Chondrocyte (in vitro differentiated cells): ENCODE measurements around the gene USP43. TPM values are rescaled to one million over a fixed set of nuclear protein-coding genes. Genes with fewer than 3 reads are reported as not detected.

ENCODE experiments used
- DNase-seq: peaks from one replicate; pipeline ENCODE4 v3.0.0; 2021; ENCODE audit warnings: mixed read lengths, low spot score
- H3K27ac Mint-ChIP-seq: one replicate; pipeline ENCODE4 v1.8.0; 2021; ENCODE audit warnings: mild to moderate bottlenecking, moderate library complexity, mixed read lengths; ENCODE audit not compliant: unreplicated experiment
- H3K27me3 Mint-ChIP-seq: 2 replicates; pipeline ENCODE4 v1.8.0; 2021; ENCODE audit warnings: low read depth, mixed read lengths
- H3K36me3 Mint-ChIP-seq: 2 replicates; pipeline ENCODE4 v1.8.0; 2021; ENCODE audit warnings: low read depth, mixed read lengths
- H3K4me1 Mint-ChIP-seq: 2 replicates; pipeline ENCODE4 v1.8.0; 2021; ENCODE audit warnings: low read depth, mild to moderate bottlenecking, mixed read lengths
- H3K4me3 Mint-ChIP-seq: one replicate; pipeline ENCODE4 v1.8.0; 2021; ENCODE audit warnings: mild to moderate bottlenecking, moderate library complexity, mixed read lengths; ENCODE audit not compliant: unreplicated experiment
- H3K9me3 Mint-ChIP-seq: 2 replicates; pipeline ENCODE4 v1.8.0; 2021; ENCODE audit warnings: low read depth, mixed read lengths
- CTCF ChIP-seq: fragments of 200-600 bp; sonication (generic); IDR thresholded peaks from 2 replicates; pipeline ENCODE4 v1.5.0; 2021; ENCODE audit warnings: antibody characterized with exemption, mild to moderate bottlenecking, moderate library complexity
- total RNA-seq: library from RNA; stranded (reverse); gene quantifications from 3 replicates; pipeline ENCODE4 v1.2.1, GENCODE V29; 2021

USP43 gene
- total RNA-seq, 1 donor from 2014 or later: 2.7 TPM

GRCh38 chr17:9767432-9767991 is 122.2 kb downstream of the USP43 start:
- Mint-ChIP-seq H3K36me3 (no peaks in the 10 kb centered on the region), H3K27me3 (peaks cover 17% of the 10 kb centered on the region), H3K27ac (no peak overlapping the region), H3K9me3 (no peaks in the 10 kb centered on the region), H3K4me1 (no peaks in the 10 kb centered on the region), H3K4me3 (no peak overlapping the region)
- no peak for TF ChIP-seq CTCF
- DNase-seq: peak; percentile 44

DNA sequence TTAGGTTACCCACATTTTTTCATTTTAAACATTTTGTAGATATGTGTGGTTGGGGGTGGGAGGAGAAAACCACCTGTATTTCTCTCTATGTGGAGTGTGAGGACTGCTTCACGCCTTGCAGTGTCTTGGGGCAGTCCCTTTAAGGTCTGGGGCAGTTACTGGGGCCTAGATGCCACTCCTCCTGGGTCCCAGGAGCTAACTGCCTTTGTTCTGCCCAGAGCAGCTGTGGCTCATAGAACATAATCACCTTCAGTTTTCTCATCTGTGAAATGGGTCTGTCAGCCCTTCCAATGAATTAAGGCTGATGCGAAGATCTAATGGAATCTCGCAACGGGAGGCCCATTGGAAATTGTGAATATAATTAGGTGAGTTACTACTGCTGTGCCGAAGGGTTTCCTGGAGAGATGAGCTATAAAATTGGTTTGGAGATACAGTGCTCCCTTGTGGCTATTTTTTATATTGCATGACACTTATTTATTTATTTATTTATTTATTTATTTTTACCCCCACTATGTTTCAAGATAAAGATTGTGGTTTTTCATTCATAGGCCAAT is 123.1 kb downstream of the USP43 start:
- Mint-ChIP-seq H3K9me3 (no peaks in the 10 kb centered on the region), H3K27me3 (peaks cover 13% of the 10 kb centered on the region), H3K4me1 (no peaks in the 10 kb centered on the region), H3K4me3 (no peak overlapping the region), H3K27ac (no peak overlapping the region), H3K36me3 (no peaks in the 10 kb centered on the region)
- TF ChIP-seq CTCF: peak; percentile 85
- DNase-seq: no peak

DNA sequence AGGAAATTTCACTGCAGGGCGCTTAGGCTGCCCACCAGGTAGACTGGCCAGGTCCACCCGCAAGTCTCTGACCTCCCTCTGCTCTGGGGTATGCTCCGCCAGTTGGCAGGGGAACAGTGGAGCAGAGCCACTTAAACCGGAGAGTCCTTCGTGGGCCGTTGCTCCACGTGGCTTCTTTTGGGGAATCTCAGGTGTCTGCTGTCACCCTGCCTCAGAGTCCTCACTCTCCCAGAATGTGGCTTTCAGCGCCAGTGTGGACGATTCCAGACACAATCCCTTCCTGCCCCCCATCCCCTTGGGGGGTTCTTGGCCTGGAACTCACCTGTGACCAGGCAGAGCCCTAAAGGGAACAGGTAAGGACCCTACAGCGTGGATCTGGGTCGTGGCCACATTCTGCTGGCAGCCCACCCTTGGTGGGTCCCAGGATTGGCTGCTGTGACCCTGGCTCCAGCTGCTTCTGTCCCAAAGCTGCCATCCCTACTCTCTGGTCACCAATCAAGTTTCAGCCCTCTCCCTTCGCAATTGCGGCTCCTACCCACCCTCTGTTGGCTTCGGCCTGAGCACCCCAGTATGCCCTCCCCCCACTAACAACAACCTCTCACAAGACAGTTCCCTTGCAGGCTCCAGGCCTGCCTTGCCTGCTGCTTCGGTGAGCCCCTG is 123.8 kb downstream of the USP43 start:
- H3K36me3 Mint-ChIP-seq: no peaks in the 10 kb centered on the region
- TF ChIP-seq CTCF: no peak
- H3K4me1 Mint-ChIP-seq: no peaks in the 10 kb centered on the region

GRCh38 chr17:9771465-9771864 is 126.1 kb downstream of the USP43 start:
- peak; percentile 84 for DNase-seq
- H3K36me3 Mint-ChIP-seq: no peaks in the 10 kb centered on the region
- no peak overlapping the region for H3K4me3 Mint-ChIP-seq
- H3K9me3 Mint-ChIP-seq: peaks cover under 1% of the 10 kb centered on the region
- no peak overlapping the region for H3K27ac Mint-ChIP-seq
- no peak for TF ChIP-seq CTCF
- no peaks in the 10 kb centered on the region for H3K4me1 Mint-ChIP-seq
- no peaks in the 10 kb centered on the region for H3K27me3 Mint-ChIP-seq

More for the DNA sequence above, 123.8 kb downstream of the USP43 start:
- Mint-ChIP-seq H3K4me3 (no peak overlapping the region), H3K27ac (no peak overlapping the region), H3K27me3 (peaks cover 7% of the 10 kb centered on the region), H3K9me3 (no peaks in the 10 kb centered on the region)
- peak; percentile 78 for DNase-seq

DNA sequence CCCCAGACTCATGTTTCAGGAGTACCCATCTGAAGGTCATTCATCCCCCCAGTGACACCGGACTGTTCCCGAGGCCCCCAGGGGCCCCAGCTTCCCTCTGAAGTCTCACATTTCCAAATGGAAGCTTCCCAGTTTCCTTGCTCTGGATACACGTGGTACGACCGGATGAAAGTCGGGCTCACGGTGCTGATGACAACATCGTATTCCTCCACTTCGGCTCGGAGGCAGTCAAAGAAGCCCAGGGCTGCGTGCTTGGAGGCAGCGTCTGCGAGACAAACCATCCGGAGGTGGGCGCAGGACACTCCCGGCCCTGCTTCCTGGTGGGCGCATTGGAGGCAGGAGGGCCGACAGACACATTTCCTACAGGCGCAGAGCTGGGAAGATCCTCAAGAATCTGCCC is 127.3 kb downstream of the USP43 start:
- no peak for TF ChIP-seq CTCF
- H3K27ac Mint-ChIP-seq: no peak overlapping the region
- H3K4me3 Mint-ChIP-seq: no peak overlapping the region
- peaks cover 3% of the 10 kb centered on the region for H3K9me3 Mint-ChIP-seq
- DNase-seq: peak; percentile 78
- no peaks in the 10 kb centered on the region for H3K4me1 Mint-ChIP-seq
- H3K27me3 Mint-ChIP-seq: peaks cover 6% of the 10 kb centered on the region
- H3K36me3 Mint-ChIP-seq: peaks cover 3% of the 10 kb centered on the region
